OCI-LY1 (cell line): Measurements from ENCODE around the gene MYH13.

Experiments
- H2AFZ ChIP-seq: fragments of 200-600 bp; sonication (generic), shearing (Covaris generic); 2 replicates; pipeline ENCODE4 v1.6.0; 2014; ENCODE audit warnings: antibody characterized with exemption, mild to moderate bottlenecking, low read length
- H3F3A ChIP-seq: fragments of 200-600 bp; sonication (generic), shearing (Covaris generic); 2 replicates; pipeline ENCODE4 v1.6.0; 2014; ENCODE audit warnings: mild to moderate bottlenecking, antibody characterized with exemption, low read length, moderate library complexity; ENCODE audit not compliant: insufficient read depth
- H3K27ac ChIP-seq: fragments of 200-600 bp; sonication (generic); 2 replicates; pipeline ENCODE4 v1.5.1; 2014; ENCODE audit warnings: low read length, mixed run types, mild to moderate bottlenecking, low read depth; ENCODE audit not compliant: poor library complexity, severe bottlenecking
- H3K27me3 ChIP-seq: fragments of 200-600 bp; sonication (generic); 2 replicates; pipeline ENCODE4 v1.6.0; 2014; ENCODE audit warnings: antibody characterized with exemption, mild to moderate bottlenecking, low read length, moderate library complexity; ENCODE audit not compliant: insufficient read depth
- H3K36me3 ChIP-seq: fragments of 200-600 bp; sonication (generic); 2 replicates; pipeline ENCODE4 v1.6.1; 2014; ENCODE audit warnings: mild to moderate bottlenecking, antibody characterized with exemption, low read length, moderate library complexity, mixed read lengths; ENCODE audit not compliant: insufficient read depth
- H3K4me1 ChIP-seq: fragments of 200-600 bp; sonication (generic); 2 replicates; pipeline ENCODE4 v1.5.1; 2014; ENCODE audit warnings: mild to moderate bottlenecking, low read length, moderate library complexity; ENCODE audit not compliant: insufficient read depth, severe bottlenecking
- H3K4me2 ChIP-seq: fragments of 200-600 bp; sonication (generic), shearing (Covaris generic); 2 replicates; pipeline ENCODE4 v1.6.1; 2014; ENCODE audit warnings: low read length
- H3K4me3 ChIP-seq: fragments of 200-600 bp; sonication (generic); 2 replicates; pipeline ENCODE4 v1.5.1; 2014; ENCODE audit warnings: low read length, low read depth, mild to moderate bottlenecking, mixed read lengths; ENCODE audit not compliant: poor library complexity, severe bottlenecking
- H3K79me2 ChIP-seq: fragments of 200-600 bp; shearing (Covaris generic); 2 replicates; pipeline ENCODE4 v1.6.1; 2016; ENCODE audit warnings: mixed run types, low read length, mixed read lengths; ENCODE audit not compliant: insufficient read depth
- H3K9ac ChIP-seq: fragments of 200-600 bp; sonication (generic), shearing (Covaris generic); 2 replicates; pipeline ENCODE4 v1.6.1; 2014; ENCODE audit warnings: mild to moderate bottlenecking, low read length, mixed read lengths
- H3K9me2 ChIP-seq: fragments of 200-600 bp; sonication (generic), shearing (Covaris generic); 2 replicates; pipeline ENCODE4 v1.6.1; 2014; ENCODE audit warnings: low read depth, mild to moderate bottlenecking, low read length, mixed read lengths
- H3K9me3 ChIP-seq: fragments of 200-600 bp; shearing (Covaris generic); 2 replicates; pipeline ENCODE4 v1.6.1; 2014; ENCODE audit warnings: low read length, mixed read lengths
- H4K20me1 ChIP-seq: fragments of 200-600 bp; sonication (generic), shearing (Covaris generic); 2 replicates; pipeline ENCODE4 v1.6.0; 2016; ENCODE audit warnings: mild to moderate bottlenecking, low read length; ENCODE audit not compliant: insufficient read depth
- CTCF ChIP-seq: fragments of 200-600 bp; sonication (generic), shearing (Covaris generic); IDR thresholded peaks from 2 replicates; pipeline ENCODE4 v1.5.1; 2017; ENCODE audit warnings: mild to moderate bottlenecking, antibody characterized with exemption, low read length, moderate library complexity, mixed read lengths
- EZH2 ChIP-seq: fragments of 200-600 bp; sonication (generic), shearing (Covaris generic); IDR thresholded peaks from 2 replicates; pipeline ENCODE4 v1.8.0; 2017; ENCODE audit warnings: borderline replicate concordance, mixed run types, mild to moderate bottlenecking, antibody characterized with exemption, low read length, moderate library complexity, mixed read lengths

MYH13 gene

GRCh38 chr17:10332515-10332914 lies 40.3 kb downstream of the MYH13 start:
- H3K27me3 ChIP-seq = no peaks in the 10 kb centered on the region
- TF ChIP-seq CTCF (no peak), EZH2 (no peak)
- no peaks in the 10 kb centered on the region for H4K20me1 ChIP-seq
- no peak overlapping the region for H3K4me3 ChIP-seq
- H3K9me2 ChIP-seq = no peaks in the 10 kb centered on the region
- H3F3A ChIP-seq = no peaks in the 10 kb centered on the region
- no peaks in the 10 kb centered on the region for H3K9me3 ChIP-seq
- H3K36me3 ChIP-seq = no peaks in the 10 kb centered on the region
- H2AFZ ChIP-seq = no peak overlapping the region
- H3K9ac ChIP-seq = no peak overlapping the region
- H3K79me2 ChIP-seq = no peaks in the 10 kb centered on the region
- H3K27ac ChIP-seq = no peak overlapping the region
- H3K4me2 ChIP-seq = no peak overlapping the region
- H3K4me1 ChIP-seq = no peaks in the 10 kb centered on the region

GRCh38 chr17:10328971-10329923 lies 43.6 kb downstream of the MYH13 start:
- TF ChIP-seq EZH2 = no peak
- TF ChIP-seq CTCF = no peak
- H3F3A ChIP-seq = no peaks in the 10 kb centered on the region

GRCh38 chr17:10328206-10328605 lies 44.6 kb downstream of the MYH13 start:
- Histone ChIP-seq H3K4me1 (no peaks in the 10 kb centered on the region), H3K36me3 (no peaks in the 10 kb centered on the region), H3K27me3 (no peaks in the 10 kb centered on the region), H4K20me1 (no peaks in the 10 kb centered on the region), H3K4me3 (no peak overlapping the region), H3K9me2 (no peaks in the 10 kb centered on the region), H3K9ac (no peak overlapping the region), H3K4me2 (no peak overlapping the region), H3K27ac (no peak overlapping the region), H3K9me3 (no peaks in the 10 kb centered on the region), H2AFZ (no peak overlapping the region), H3F3A (no peaks in the 10 kb centered on the region), H3K79me2 (no peaks in the 10 kb centered on the region)
- no peak for TF ChIP-seq CTCF
- TF ChIP-seq EZH2 = no peak

More at GRCh38 chr17:10328971-10329923, 43.6 kb downstream of the MYH13 start:
- Histone ChIP-seq H3K4me3 (no peak overlapping the region), H3K36me3 (no peaks in the 10 kb centered on the region), H2AFZ (no peak overlapping the region), H3K27ac (no peak overlapping the region), H3K27me3 (no peaks in the 10 kb centered on the region), H3K9ac (no peak overlapping the region), H4K20me1 (no peaks in the 10 kb centered on the region), H3K9me3 (no peaks in the 10 kb centered on the region), H3K9me2 (no peaks in the 10 kb centered on the region), H3K79me2 (no peaks in the 10 kb centered on the region), H3K4me1 (no peaks in the 10 kb centered on the region), H3K4me2 (no peak overlapping the region)
